ENCODE measurements around the gene FRRS1L. TPM values are rescaled to one million over a fixed set of nuclear protein-coding genes. Genes with fewer than 3 reads are reported as not detected.
A peak's percentile ranks its signal among the peaks of the same experiment; 100 is the strongest.

FRRS1L gene
- total RNA-seq, 2 donors from 2014 or later = 4.4 to 5.7 TPM

- DNase-seq (no peak), ATAC-seq (no peak)
- intact Hi-C loops (cut with DNase I) = no loop called here
These were observed 14.2 kb upstream of the FRRS1L start for GRCh38 chr9:109181284-109181683.

DNA sequence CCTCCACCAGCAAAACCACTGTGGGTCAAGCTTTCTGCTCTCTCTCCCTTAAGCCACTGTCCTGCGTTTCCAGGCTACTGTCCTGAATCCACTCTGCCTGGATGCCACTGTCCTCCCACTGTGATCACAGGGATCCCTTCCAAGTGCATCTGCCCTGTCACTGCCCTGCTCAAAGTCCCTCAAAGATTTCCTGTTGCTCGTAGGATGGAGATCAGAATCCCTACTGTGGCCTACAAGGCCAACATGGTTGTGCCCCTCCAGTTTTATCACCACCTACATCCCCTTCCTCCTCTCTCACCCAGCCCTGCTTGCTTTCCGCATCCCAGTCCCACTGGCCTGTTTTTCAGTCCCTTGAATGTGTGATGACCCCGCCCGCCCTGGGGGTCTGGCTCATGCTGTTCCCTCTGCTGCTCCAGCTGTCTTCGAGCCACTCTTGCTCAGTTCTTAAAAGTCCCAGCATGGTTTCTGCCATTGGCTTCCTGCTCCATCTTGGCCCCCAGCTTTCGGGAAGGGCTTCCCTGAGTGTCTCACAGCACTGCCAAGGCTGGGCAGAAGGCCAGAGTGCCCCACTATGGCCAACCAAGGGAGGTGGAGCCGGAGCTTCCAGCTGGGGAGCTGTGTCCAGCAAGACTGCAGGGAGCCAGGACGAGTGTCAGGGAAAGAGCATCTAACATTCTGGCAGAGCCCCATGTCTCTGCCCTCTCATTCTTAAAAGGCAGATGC, 12.9 kb upstream of the FRRS1L start:
- intact Hi-C loops (cut with DNase I) = no loop called here
- ATAC-seq = peak; percentile 44 to 73
- no peak for DNase-seq

GRCh38 chr9:109176963-109177362, 9.9 kb upstream of the FRRS1L start:
- ATAC-seq = no peak

GRCh38 chr9:109176386-109176785, 9.3 kb upstream of the FRRS1L start:
- DNase-seq (no peak), ATAC-seq (no peak)
- intact Hi-C loops (cut with DNase I) = no loop called here

More at GRCh38 chr9:109176963-109177362, 9.9 kb upstream of the FRRS1L start:
- intact Hi-C loops (cut with DNase I) = no loop called here
- DNase-seq = no peak

GRCh38 chr9:109172935-109173334, 5.9 kb upstream of the FRRS1L start:
- ATAC-seq (no peak), DNase-seq (no peak)
- intact Hi-C loops (cut with DNase I) = no loop called here

DNA sequence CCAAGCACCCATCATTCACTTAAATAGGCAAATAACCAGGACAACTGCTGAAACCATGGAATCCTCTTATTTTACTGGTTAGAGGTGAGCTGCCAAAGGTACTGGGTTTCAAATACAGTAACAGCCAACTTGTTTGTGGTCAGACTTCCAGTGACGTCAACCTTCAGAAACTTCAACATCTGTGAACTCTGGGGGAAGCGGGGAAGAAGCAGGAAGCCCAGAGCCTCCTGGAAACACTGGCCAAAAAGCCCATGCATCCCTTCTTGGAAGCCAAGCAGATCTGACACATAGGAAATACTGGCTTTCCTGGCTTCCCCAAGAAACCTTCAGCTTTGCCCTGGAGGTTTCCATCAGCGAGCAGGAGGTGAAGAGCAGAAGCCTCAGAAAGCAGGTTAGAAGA, 4.9 kb upstream of the FRRS1L start:
- intact Hi-C loops (cut with DNase I) = no loop called here
- ATAC-seq = no peak
- DNase-seq = no peak

GRCh38 chr9:109168170-109168569, 1.1 kb upstream of the FRRS1L start:
- intact Hi-C loops (cut with DNase I) = no loop called here
- DNase-seq = no peak
- no peak for ATAC-seq

GRCh38 chr9:109167716-109168115, 667 bp upstream of the FRRS1L start:
- intact Hi-C loops (cut with DNase I) = loop anchor here in 1 of 2 donors (2.0 kb wide), 1 partner anchor 71 kb away; no protein-coding TSS in a partner anchor
- DNase-seq = no peak
- ATAC-seq = no peak

DNA sequence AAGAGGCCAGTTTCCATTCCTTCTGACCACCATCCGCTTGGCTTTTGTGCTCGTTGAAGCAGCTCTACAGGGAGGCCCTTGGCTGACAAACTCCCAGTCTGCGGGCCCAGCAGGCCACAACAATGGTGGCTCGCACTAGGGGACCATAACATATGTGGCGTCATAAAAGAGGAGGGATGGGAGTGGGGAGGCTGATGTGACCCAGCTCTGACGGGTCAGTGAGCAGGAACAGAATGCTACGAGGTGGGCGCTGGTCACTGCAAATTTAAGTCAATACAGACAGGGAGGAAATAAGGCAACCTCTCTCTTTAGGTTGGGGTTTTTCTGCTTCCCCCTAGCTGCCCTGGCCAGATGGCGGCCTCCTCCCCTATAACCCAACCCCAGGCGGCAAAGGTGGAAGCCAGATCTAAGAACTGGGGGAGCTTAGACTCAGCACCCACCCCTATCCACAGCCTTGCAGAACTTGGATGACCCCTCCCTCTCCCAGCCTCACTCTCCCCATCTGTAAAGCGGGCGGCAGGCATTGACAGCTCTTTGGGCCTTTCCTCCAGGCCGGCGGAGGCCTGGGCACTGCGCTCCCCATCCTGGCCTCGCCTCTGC, 778 bp downstream of the FRRS1L start:
- no peak for ATAC-seq
- intact Hi-C loops (cut with DNase I) = loop anchor here in 1 of 2 donors (2.0 kb wide), 1 partner anchor 69 kb away; no protein-coding TSS in a partner anchor
- no peak for DNase-seq

- no peak for ATAC-seq
- DNase-seq = no peak
- intact Hi-C loops (cut with DNase I) = no loop called here
These were observed 3.0 kb downstream of the FRRS1L start for GRCh38 chr9:109164042-109164441.

DNA sequence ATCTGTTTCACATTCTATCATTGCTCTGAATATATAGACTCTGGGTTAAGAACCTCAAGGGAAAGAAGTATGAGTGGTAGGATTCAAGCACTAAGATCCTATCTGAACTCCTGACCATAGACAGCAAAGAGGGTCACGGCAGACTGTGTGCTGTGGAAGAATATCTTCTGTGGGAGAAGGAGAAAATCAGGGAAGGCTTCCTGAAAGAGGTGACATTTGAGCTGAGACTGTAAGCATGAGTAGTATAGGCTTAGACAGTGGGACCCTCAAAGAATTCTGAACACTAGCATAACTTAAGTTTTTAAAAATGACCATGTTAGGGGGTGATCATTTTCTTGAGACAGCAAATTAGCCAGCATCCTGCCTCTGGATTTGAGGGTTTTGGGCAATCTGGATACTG, 3.9 kb downstream of the FRRS1L start:
- intact Hi-C loops (cut with DNase I) = no loop called here
- ATAC-seq = no peak
- no peak for DNase-seq

GRCh38 chr9:109162677-109163076, 4.4 kb downstream of the FRRS1L start:
- intact Hi-C loops (cut with DNase I) = no loop called here
- ATAC-seq (no peak), DNase-seq (no peak)

DNA sequence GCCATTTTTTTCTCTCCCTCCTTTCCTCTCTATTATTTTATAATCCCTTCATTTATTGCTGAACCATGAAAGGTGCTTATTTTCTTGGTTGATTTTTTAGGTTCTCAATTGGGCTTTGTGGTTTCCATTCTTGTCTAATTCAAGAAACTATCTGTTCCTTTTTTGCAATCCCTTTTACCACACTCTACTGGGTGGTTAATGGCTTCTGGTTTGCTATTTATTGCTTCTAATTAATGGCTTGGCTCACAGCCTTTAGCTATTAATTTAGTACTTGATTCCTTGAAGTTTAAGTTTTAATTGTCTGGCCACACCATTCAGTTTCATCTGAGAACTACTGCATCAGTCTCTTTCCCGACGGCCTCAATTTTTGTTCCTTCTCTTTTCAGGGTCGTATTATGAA, 5.6 kb downstream of the FRRS1L start:
- DNase-seq (no peak), ATAC-seq (no peak)
- intact Hi-C loops (cut with DNase I) = no loop called here

GRCh38 chr9:109159583-109159982, 7.5 kb downstream of the FRRS1L start:
- ATAC-seq = no peak
- intact Hi-C loops (cut with DNase I) = no loop called here

GRCh38 chr9:109158651-109159050, 8.4 kb downstream of the FRRS1L start:
- ATAC-seq (no peak), DNase-seq (no peak)
- intact Hi-C loops (cut with DNase I) = no loop called here

More at GRCh38 chr9:109159583-109159982, 7.5 kb downstream of the FRRS1L start:
- DNase-seq = no peak

- intact Hi-C loops (cut with DNase I) = no loop called here
- ATAC-seq (no peak), DNase-seq (no peak)
These were observed 10.3 kb downstream of the FRRS1L start for GRCh38 chr9:109156708-109157107.

GRCh38 chr9:109150925-109151545, 16.0 kb downstream of the FRRS1L start:
- no peak for DNase-seq
- ATAC-seq = no peak
- intact Hi-C loops (cut with DNase I) = no loop called here

DNA sequence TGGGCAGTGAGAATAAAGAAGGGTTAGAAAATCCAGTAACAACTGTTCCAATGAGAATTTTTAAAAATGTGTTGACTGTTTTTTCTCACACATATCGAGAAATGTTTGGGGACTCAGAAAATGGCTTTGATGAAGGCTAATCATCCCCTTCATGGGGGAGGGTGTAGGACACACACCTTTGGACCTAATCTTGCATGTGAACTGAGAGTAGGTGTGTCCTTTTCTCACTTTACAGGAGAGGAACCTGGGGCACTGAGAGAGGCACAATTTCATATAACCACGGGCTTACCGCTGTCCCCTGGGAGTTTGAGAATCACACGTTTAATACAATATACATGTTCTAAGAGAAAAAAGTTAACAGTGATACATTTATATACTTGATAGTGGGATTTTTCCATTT, 17.3 kb downstream of the FRRS1L start:
- no peak for DNase-seq
- intact Hi-C loops (cut with DNase I) = no loop called here

GRCh38 chr9:109149089-109149488, 18.0 kb downstream of the FRRS1L start:
- intact Hi-C loops (cut with DNase I) = no loop called here

More for the DNA sequence above, 17.3 kb downstream of the FRRS1L start:
- ATAC-seq = no peak

GRCh38 chr9:109145051-109145450, 22.0 kb downstream of the FRRS1L start:
- intact Hi-C loops (cut with DNase I) = no loop called here
- no peak for ATAC-seq
- no peak for DNase-seq

More at GRCh38 chr9:109149089-109149488, 18.0 kb downstream of the FRRS1L start:
- no peak for DNase-seq
- no peak for ATAC-seq
